Vagina (tissue), 2 donors: ENCODE measurements around the gene TMEM132C. TPM values are rescaled to one million over a fixed set of nuclear protein-coding genes. Genes with fewer than 3 reads are reported as not detected.

Source experiments
- DNase-seq, 2 donors: peaks; one replicate each; pipeline ENCODE4 v3.0.0-alpha.2; 2017; ENCODE audit errors: extremely low spot score in 2 of 2
- H3K27ac ChIP-seq: fragments of 200-600 bp; sonication (generic); one replicate; pipeline ENCODE4 v1.5.1; 2019
- H3K27me3 ChIP-seq: fragments of 200-600 bp; sonication (generic); one replicate; pipeline ENCODE4 v1.5.1; 2019
- H3K36me3 ChIP-seq, 2 donors: fragments of 200-600 bp; sonication (generic); one replicate each; pipeline ENCODE4 v1.5.1; 2017 to 2019
- H3K4me1 ChIP-seq: fragments of 200-600 bp; sonication (generic); one replicate; pipeline ENCODE4 v1.5.1; 2019
- H3K4me3 ChIP-seq, 2 donors: fragments of 200-600 bp; sonication (generic); 1 replicate in 1 of 2; 2 replicates in 1 of 2; pipeline ENCODE4 v1.5.1; 2016 to 2019
- H3K9me3 ChIP-seq: fragments of 200-600 bp; sonication (generic); one replicate; pipeline ENCODE4 v1.5.1; 2019
- POLR2A ChIP-seq, 2 donors: fragments of 450-650 bp; IDR thresholded peaks; one replicate each; pipeline ENCODE4 v1.6.1; 2017; ENCODE audit warnings: antibody characterized with exemption in 2 of 2, mild to moderate bottlenecking in 2 of 2, moderate library complexity in 2 of 2
- POLR2AphosphoS5 ChIP-seq, 2 donors: sonication (generic); formaldehyde crosslinking; IDR thresholded peaks; one replicate each; pipeline ENCODE4 v1.9.0; 2017; ENCODE audit warnings: antibody characterized with exemption in 2 of 2, mild to moderate bottlenecking in 2 of 2, low read depth in 1 of 2; ENCODE audit not compliant: insufficient read depth in 1 of 2
- intact Hi-C: fragments of 100-400 bp; cut with DNase I; formaldehyde crosslinking; loops from one replicate; pipeline ENCODE4 v1.15.1; 2023
- total RNA-seq: library from RNA; depleted of rRNA; stranded (reverse); fragments of >200 nt; gene quantifications from one replicate; pipeline ENCODE4 v1.2.3, GENCODE V29; 2016
- TF ChIP-seq, protein P1 (sequence below), 3 experiments: fragments of 450-650 bp in 2 of 3; fragments of 200-600 bp in 1 of 3; sonication (generic) in 1 of 3; IDR thresholded peaks; one replicate each; pipeline ENCODE4 v1.5.1; 2017 to 2019; ENCODE audit warnings: antibody characterized with exemption in 3 of 3, mild to moderate bottlenecking in 2 of 3, moderate library complexity in 2 of 3

The TMEM132C gene
- total RNA-seq, 1 donor from 2014 or later, result 20.6 TPM

DNA sequence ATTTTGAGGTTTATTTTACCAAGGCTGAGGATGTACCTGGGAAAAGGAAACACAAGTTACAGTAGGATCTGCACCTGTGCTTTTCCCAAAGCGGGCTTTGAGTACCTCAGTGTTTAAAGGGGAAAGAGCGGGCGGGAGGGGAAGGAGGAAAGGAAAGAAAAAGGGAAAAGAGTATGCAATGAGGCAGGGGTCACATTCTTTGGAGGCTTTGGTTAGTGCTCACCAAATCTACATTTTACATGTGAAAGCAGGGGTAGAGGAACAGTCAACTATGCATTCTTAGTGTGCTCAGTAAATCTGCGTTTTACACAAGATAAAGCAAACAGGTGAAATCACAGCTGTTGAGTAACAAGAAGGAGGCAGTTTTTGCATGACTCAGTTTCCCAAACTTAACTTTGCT lies 242.2 kb downstream of the TMEM132C start:
- TF ChIP-seq, protein P1, sequence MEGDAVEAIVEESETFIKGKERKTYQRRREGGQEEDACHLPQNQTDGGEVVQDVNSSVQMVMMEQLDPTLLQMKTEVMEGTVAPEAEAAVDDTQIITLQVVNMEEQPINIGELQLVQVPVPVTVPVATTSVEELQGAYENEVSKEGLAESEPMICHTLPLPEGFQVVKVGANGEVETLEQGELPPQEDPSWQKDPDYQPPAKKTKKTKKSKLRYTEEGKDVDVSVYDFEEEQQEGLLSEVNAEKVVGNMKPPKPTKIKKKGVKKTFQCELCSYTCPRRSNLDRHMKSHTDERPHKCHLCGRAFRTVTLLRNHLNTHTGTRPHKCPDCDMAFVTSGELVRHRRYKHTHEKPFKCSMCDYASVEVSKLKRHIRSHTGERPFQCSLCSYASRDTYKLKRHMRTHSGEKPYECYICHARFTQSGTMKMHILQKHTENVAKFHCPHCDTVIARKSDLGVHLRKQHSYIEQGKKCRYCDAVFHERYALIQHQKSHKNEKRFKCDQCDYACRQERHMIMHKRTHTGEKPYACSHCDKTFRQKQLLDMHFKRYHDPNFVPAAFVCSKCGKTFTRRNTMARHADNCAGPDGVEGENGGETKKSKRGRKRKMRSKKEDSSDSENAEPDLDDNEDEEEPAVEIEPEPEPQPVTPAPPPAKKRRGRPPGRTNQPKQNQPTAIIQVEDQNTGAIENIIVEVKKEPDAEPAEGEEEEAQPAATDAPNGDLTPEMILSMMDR (IDR thresholded peaks at IDR 0.05), result no peak
- TF ChIP-seq POLR2A (IDR thresholded peaks at IDR 0.05), result no peak
- TF ChIP-seq POLR2AphosphoS5 (IDR thresholded peaks at IDR 0.05; ENCODE audit: insufficient read depth in 1 of 2, low read depth in 1 of 2), result no peak
- no peak for DNase-seq
- no peak overlapping the region for H3K4me3 ChIP-seq

DNA sequence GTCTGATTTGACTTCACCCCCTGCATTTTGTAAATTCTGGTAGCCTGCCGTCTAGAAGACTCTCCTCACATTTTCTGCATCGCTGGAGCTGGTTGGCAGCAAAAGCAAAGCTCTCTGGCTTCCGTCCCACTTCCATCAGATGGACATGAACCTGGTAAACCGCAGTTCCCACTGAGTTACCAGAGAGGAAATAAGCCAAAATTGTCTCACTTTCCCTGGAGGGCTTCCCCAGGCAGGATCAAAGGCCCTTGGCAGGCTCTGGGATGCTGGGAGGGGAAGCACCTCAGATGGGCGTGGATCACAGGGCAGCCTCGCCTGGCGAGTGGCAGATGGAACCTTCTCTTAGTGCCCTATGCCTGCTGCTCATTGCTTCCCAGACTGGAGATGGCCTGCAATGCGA lies 243.5 kb downstream of the TMEM132C start:
- H3K27me3 ChIP-seq, result no peaks in the 10 kb centered on the region
- H3K4me3 ChIP-seq, result no peak overlapping the region
- no peak for DNase-seq
- H3K4me1 ChIP-seq, result no peaks in the 10 kb centered on the region
- H3K27ac ChIP-seq, result no peak overlapping the region
- H3K9me3 ChIP-seq, result no peaks in the 10 kb centered on the region
- intact Hi-C loops, result no loop called here
- H3K36me3 ChIP-seq, result no peaks in the 10 kb centered on the region
- TF ChIP-seq POLR2AphosphoS5 (IDR thresholded peaks at IDR 0.05; ENCODE audit: insufficient read depth in 1 of 2, low read depth in 1 of 2), result no peak
- TF ChIP-seq POLR2A (IDR thresholded peaks at IDR 0.05), result no peak
- TF ChIP-seq, protein P1 (IDR thresholded peaks at IDR 0.05), result no peak

More for the DNA sequence above, 242.2 kb downstream of the TMEM132C start:
- Histone ChIP-seq H3K27me3 (no peaks in the 10 kb centered on the region), H3K4me1 (no peaks in the 10 kb centered on the region), H3K36me3 (no peaks in the 10 kb centered on the region), H3K9me3 (no peaks in the 10 kb centered on the region), H3K27ac (no peak overlapping the region)
- intact Hi-C loops, result no loop called here

DNA sequence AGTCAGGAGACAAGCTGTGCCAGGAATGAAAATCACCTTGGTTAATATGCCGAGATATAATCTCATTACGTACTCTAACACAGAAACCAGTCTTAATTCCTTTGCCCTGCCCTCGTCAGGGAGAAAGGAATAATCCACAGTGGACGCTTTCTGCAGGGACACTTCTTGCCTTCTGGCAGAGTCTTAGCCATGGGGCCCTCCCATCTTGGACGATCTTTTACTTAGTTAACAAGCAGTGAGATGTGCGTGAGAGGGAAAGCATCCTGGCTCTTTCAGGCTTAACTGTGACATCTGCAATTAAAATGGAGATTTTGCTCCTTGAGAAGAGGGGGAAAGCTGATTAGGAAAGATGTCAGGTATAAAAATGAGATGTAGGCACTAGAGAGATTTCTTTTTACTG lies 246.4 kb downstream of the TMEM132C start:
- H3K27me3 ChIP-seq, result no peaks in the 10 kb centered on the region
- TF ChIP-seq, protein P1 (IDR thresholded peaks at IDR 0.05), result no peak
- TF ChIP-seq POLR2A (IDR thresholded peaks at IDR 0.05) (no peak), POLR2AphosphoS5 (IDR thresholded peaks at IDR 0.05; ENCODE audit: insufficient read depth in 1 of 2, low read depth in 1 of 2) (no peak)
- no peaks in the 10 kb centered on the region for H3K4me1 ChIP-seq
- intact Hi-C loops, result no loop called here
- no peak overlapping the region for H3K4me3 ChIP-seq
- H3K9me3 ChIP-seq, result no peaks in the 10 kb centered on the region
- DNase-seq, result no peak
- H3K27ac ChIP-seq, result no peak overlapping the region
- no peaks in the 10 kb centered on the region for H3K36me3 ChIP-seq

DNA sequence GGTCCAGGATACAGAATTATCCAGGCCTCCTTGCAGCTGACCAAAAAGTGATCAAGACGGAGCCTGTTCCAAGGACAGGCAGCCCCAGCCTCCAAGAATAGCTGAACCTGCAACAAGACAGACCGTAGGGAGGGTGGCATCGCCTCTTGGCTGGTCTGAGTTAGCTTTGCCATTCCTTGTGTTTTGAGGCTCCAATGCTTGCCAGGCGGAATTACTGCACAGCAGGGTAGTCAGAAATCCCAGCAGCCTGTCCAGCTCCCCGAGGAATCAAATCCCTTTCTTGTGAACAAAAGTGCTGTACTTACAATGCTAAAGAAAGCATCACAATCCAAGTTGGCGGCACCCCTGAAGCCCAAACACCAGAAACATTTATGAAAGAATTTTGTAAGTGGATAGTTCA lies 246.9 kb downstream of the TMEM132C start:
- Histone ChIP-seq H3K4me1 (no peaks in the 10 kb centered on the region), H3K36me3 (no peaks in the 10 kb centered on the region), H3K9me3 (no peaks in the 10 kb centered on the region), H3K27me3 (no peaks in the 10 kb centered on the region), H3K4me3 (no peak overlapping the region), H3K27ac (no peak overlapping the region)
- intact Hi-C loops, result no loop called here
- no peak for DNase-seq
- TF ChIP-seq POLR2AphosphoS5 (IDR thresholded peaks at IDR 0.05; ENCODE audit: insufficient read depth in 1 of 2, low read depth in 1 of 2) (no peak), POLR2A (IDR thresholded peaks at IDR 0.05) (no peak)
- TF ChIP-seq, protein P1 (IDR thresholded peaks at IDR 0.05), result no peak

DNA sequence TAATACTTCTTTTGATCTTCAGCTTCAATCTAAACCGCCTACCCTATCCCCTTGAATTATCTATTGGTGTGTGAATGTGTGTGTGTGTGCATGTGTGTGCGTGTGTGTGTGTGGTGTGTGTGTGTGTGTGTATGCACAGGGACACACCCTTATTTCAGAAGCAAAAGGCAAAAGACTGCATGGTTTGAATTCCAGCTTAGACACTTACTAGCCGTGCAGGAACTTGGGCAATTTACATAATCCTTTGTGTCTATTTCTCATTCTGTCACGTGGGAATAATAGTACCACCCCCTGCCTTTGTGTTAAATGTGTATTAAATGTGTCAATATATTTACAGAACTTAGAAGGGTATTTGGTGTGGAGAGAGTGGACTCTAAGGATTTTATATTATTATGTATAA lies 251.7 kb downstream of the TMEM132C start:
- Histone ChIP-seq H3K4me1 (no peaks in the 10 kb centered on the region), H3K4me3 (no peak overlapping the region), H3K36me3 (no peaks in the 10 kb centered on the region), H3K9me3 (no peaks in the 10 kb centered on the region), H3K27me3 (no peaks in the 10 kb centered on the region), H3K27ac (no peak overlapping the region)
- no peak for DNase-seq
- intact Hi-C loops, result no loop called here
- TF ChIP-seq POLR2A (IDR thresholded peaks at IDR 0.05) (no peak), POLR2AphosphoS5 (IDR thresholded peaks at IDR 0.05; ENCODE audit: insufficient read depth in 1 of 2, low read depth in 1 of 2) (no peak)
- TF ChIP-seq, protein P1 (IDR thresholded peaks at IDR 0.05), result no peak
